Keratinocyte (primary cell): Measurements from ENCODE around the gene CLSTN3. TPM values are rescaled to one million over a fixed set of nuclear protein-coding genes. Genes with fewer than 3 reads are reported as not detected.

Experiments used
- DNase-seq: peaks from one replicate; pipeline ENCODE4 v3.0.0-alpha.2; 2011; ENCODE audit warnings: low read depth, missing footprints, low spot score
- FAIRE-seq: peaks from 2 replicates; lab custom pipeline; 2011; peaks lifted over from hg19 to GRCh38; lab: Jason Lieb, UNC
- H2AFZ ChIP-seq: 2 replicates; pipeline ENCODE4 v1.6.0; 2012; ENCODE audit warnings: low read length, control low read depth, inconsistent platforms; ENCODE audit not compliant: control insufficient read depth
- H3K27ac ChIP-seq: 2 replicates; pipeline ENCODE4 v1.5.1; 2011; ENCODE audit warnings: low read length; ENCODE audit not compliant: control insufficient read depth, insufficient read depth
- H3K27me3 ChIP-seq: 3 replicates; pipeline ENCODE4 v1.6.0; 2011; ENCODE audit warnings: low read length; ENCODE audit not compliant: control insufficient read depth, insufficient read depth; ENCODE audit errors: extremely low read depth
- H3K36me3 ChIP-seq, 2 experiments: 2 replicates in 1 of 2; 3 replicates in 1 of 2; pipeline ENCODE4 v1.5.1; 2011; ENCODE audit warnings: low read length in 2 of 2, mild to moderate bottlenecking in 1 of 2; ENCODE audit not compliant: control insufficient read depth in 2 of 2, insufficient read depth in 2 of 2; ENCODE audit errors: extremely low read depth in 1 of 2
- H3K4me1 ChIP-seq: 3 replicates; pipeline ENCODE4 v1.5.1; 2011; ENCODE audit warnings: low read length; ENCODE audit not compliant: control insufficient read depth, insufficient read depth; ENCODE audit errors: extremely low read depth
- H3K4me2 ChIP-seq: 3 replicates; pipeline ENCODE4 v1.6.0; 2011; ENCODE audit warnings: low read depth, low read length; ENCODE audit not compliant: control insufficient read depth, insufficient read depth; ENCODE audit errors: extremely low read depth
- H3K4me3 ChIP-seq, 3 experiments: fragments of 200-600 bp in 1 of 3; sonication (generic) in 1 of 3; 2 replicates in 2 of 3; 3 replicates in 1 of 3; pipeline ENCODE4 v1.5.1; 2011 to 2016; ENCODE audit warnings: low read length in 3 of 3, mild to moderate bottlenecking in 3 of 3, control low read depth in 2 of 3, inconsistent platforms in 1 of 3, low read depth in 1 of 3, mixed read lengths in 1 of 3, mixed run types in 1 of 3, moderate library complexity in 1 of 3; ENCODE audit not compliant: control insufficient read depth in 2 of 3, insufficient read depth in 2 of 3; ENCODE audit errors: extremely low read depth in 1 of 3
- H3K79me2 ChIP-seq: 2 replicates; pipeline ENCODE4 v1.6.0; 2012; ENCODE audit warnings: low read length; ENCODE audit not compliant: control insufficient read depth, insufficient read depth
- H3K9ac ChIP-seq: 3 replicates; pipeline ENCODE4 v1.6.0; 2011; ENCODE audit warnings: low read length; ENCODE audit not compliant: control insufficient read depth, insufficient read depth; ENCODE audit errors: extremely low read depth
- H3K9me1 ChIP-seq: 3 replicates; pipeline ENCODE4 v1.6.0; 2011; ENCODE audit warnings: low read length; ENCODE audit not compliant: control insufficient read depth, insufficient read depth; ENCODE audit errors: extremely low read depth
- H3K9me3 ChIP-seq: 2 replicates; pipeline ENCODE4 v1.5.1; 2012; ENCODE audit warnings: low read depth, low read length; ENCODE audit not compliant: control insufficient read depth
- H4K20me1 ChIP-seq: 3 replicates; pipeline ENCODE4 v1.6.0; 2011; ENCODE audit warnings: low read length; ENCODE audit not compliant: control insufficient read depth, insufficient read depth; ENCODE audit errors: extremely low read depth
- EZH2 ChIP-seq: IDR thresholded peaks from one replicate; pipeline ENCODE4 v1.6.1; 2012; ENCODE audit warnings: inconsistent platforms, mild to moderate bottlenecking, low read length, moderate library complexity
- dilution Hi-C: fragments of 300-500 bp; cut with MboI; formaldehyde crosslinking; loops from one replicate; pipeline ENCODE4 v1.7.0; 2020; ENCODE audit warnings: low sequenced_read_pairs; ENCODE audit not compliant: extremely low pct_ligation_motif_present
- polyA plus RNA-seq, 5 experiments: library from polyadenylated mRNA; depleted of rRNA in 3 of 5; stranded (reverse) in 3 of 5; stranded (forward) in 1 of 5; unstranded in 1 of 5; fragments of >200 nt; gene quantifications; 1 replicate in 1 of 5; 2 replicates in 3 of 5; 3 replicates in 1 of 5; pipeline versions ENCODE4 v1.2.1 to v1.2.3, GENCODE V29; 2011 to 2012; ENCODE audit warnings: missing spikeins in 2 of 5, low read depth in 1 of 5, low replicate concordance in 1 of 5
- TF ChIP-seq, protein P1 (sequence below), 3 experiments: IDR thresholded peaks in 1 of 3; conservative IDR thresholded peaks in 1 of 3; optimal IDR thresholded peaks in 1 of 3; 2 replicates in 2 of 3; 3 replicates in 1 of 3; pipeline versions ENCODE3 to v1.5.1; 2011; ENCODE audit warnings: low read length in 3 of 3, mild to moderate bottlenecking in 3 of 3, moderate library complexity in 2 of 3, control low read depth in 1 of 3, inconsistent platforms in 1 of 3; ENCODE audit not compliant: insufficient read depth in 2 of 3; ENCODE audit errors: extremely low read depth in 1 of 3

The CLSTN3 gene
- polyA plus RNA-seq, 1 donor (not counting 4 experiments of a cell fraction or from before 2014, with no cell fraction given): 12.8 TPM

DNA sequence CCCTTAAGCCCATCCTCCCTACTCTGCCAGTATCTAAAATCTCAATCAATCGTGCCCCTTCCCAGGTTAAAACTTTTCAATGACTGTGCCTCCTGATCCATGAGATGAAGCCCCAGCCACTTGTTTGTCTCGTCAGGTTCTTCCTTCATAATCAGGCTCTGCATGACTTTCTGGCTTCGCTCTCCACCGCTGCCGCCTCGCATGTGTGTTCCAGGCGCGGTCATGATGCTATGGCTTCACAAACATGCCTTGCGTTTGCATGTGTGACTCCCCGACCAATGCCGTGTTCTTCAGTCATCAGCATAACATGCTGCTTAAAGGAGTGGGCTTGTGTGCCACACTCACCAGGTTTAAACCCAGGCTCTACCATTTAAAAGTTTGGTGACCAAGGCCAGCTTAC lies 16.2 kb upstream of the CLSTN3 start:
- Histone ChIP-seq H3K27ac (no peak overlapping the region), H3K9me1 (no peaks in the 10 kb centered on the region), H2AFZ (no peak overlapping the region), H3K27me3 (no peaks in the 10 kb centered on the region), H3K9ac (no peak overlapping the region), H3K4me2 (no peak overlapping the region), H3K9me3 (no peaks in the 10 kb centered on the region), H3K36me3 (peaks cover 26 to 29% of the 10 kb centered on the region in 2 experiments), H4K20me1 (no peaks in the 10 kb centered on the region), H3K4me3 (no peak overlapping the region), H3K79me2 (peaks cover 17% of the 10 kb centered on the region), H3K4me1 (peaks cover 6% of the 10 kb centered on the region)
- TF ChIP-seq, protein P1, sequence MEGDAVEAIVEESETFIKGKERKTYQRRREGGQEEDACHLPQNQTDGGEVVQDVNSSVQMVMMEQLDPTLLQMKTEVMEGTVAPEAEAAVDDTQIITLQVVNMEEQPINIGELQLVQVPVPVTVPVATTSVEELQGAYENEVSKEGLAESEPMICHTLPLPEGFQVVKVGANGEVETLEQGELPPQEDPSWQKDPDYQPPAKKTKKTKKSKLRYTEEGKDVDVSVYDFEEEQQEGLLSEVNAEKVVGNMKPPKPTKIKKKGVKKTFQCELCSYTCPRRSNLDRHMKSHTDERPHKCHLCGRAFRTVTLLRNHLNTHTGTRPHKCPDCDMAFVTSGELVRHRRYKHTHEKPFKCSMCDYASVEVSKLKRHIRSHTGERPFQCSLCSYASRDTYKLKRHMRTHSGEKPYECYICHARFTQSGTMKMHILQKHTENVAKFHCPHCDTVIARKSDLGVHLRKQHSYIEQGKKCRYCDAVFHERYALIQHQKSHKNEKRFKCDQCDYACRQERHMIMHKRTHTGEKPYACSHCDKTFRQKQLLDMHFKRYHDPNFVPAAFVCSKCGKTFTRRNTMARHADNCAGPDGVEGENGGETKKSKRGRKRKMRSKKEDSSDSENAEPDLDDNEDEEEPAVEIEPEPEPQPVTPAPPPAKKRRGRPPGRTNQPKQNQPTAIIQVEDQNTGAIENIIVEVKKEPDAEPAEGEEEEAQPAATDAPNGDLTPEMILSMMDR (optimal IDR thresholded peaks at IDR 0.05 in 1 of 3, IDR thresholded peaks at IDR 0.05 in 1 of 3, conservative IDR thresholded peaks at IDR 0.05 in 1 of 3; ENCODE audit: extremely low read depth in 1 of 3, insufficient read depth in 2 of 3, low read length in 3 of 3): no peak
- TF ChIP-seq EZH2: no peak
- dilution Hi-C loops: no loop called here
- FAIRE-seq: no peak
- no peak for DNase-seq

DNA sequence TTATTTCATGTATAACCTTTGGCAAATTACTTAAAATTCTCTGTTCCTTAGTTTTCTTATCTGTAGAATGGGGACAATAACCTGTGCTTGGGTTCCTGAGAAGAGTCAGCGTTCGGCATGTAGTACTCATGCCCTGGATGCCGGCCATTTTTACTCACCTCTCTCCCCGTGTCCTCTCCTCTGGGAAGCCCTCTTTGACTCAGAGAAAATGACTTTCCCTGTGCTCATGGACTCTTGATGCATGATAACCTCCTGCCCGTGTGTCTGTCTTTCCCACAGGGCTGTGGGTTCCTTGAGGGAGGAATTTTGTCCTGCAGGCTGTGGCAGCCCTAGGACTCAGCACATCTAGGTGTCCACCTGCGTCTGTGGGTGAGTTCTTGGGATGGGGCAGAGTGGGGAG lies 15.3 kb upstream of the CLSTN3 start:
- dilution Hi-C loops: no loop called here
- H3K79me2 ChIP-seq: peaks cover 10% of the 10 kb centered on the region
- H3K9me3 ChIP-seq: no peaks in the 10 kb centered on the region
- H3K4me3 ChIP-seq: no peak overlapping the region
- FAIRE-seq: no peak
- H2AFZ ChIP-seq: no peak overlapping the region
- no peaks in the 10 kb centered on the region for H3K4me1 ChIP-seq
- H3K9ac ChIP-seq: no peak overlapping the region
- H3K36me3 ChIP-seq: peaks cover 27 to 29% of the 10 kb centered on the region in 2 experiments
- DNase-seq: no peak
- H3K4me2 ChIP-seq: no peak overlapping the region
- no peak overlapping the region for H3K27ac ChIP-seq
- TF ChIP-seq, protein P1 (optimal IDR thresholded peaks at IDR 0.05 in 1 of 3, IDR thresholded peaks at IDR 0.05 in 1 of 3, conservative IDR thresholded peaks at IDR 0.05 in 1 of 3; ENCODE audit: extremely low read depth in 1 of 3, insufficient read depth in 2 of 3, low read length in 3 of 3): no peak
- TF ChIP-seq EZH2: no peak
- no peaks in the 10 kb centered on the region for H3K27me3 ChIP-seq
- H3K9me1 ChIP-seq: no peaks in the 10 kb centered on the region
- H4K20me1 ChIP-seq: no peaks in the 10 kb centered on the region
